ENCODE measurements around the gene SRP68. TPM values are rescaled to one million over a fixed set of nuclear protein-coding genes. Genes with fewer than 3 reads are reported as not detected.

The SRP68 gene
- polyA plus RNA-seq, 1 of the 3 experiments (the other 2 are of a cell fraction), result 76.8 TPM

DNA sequence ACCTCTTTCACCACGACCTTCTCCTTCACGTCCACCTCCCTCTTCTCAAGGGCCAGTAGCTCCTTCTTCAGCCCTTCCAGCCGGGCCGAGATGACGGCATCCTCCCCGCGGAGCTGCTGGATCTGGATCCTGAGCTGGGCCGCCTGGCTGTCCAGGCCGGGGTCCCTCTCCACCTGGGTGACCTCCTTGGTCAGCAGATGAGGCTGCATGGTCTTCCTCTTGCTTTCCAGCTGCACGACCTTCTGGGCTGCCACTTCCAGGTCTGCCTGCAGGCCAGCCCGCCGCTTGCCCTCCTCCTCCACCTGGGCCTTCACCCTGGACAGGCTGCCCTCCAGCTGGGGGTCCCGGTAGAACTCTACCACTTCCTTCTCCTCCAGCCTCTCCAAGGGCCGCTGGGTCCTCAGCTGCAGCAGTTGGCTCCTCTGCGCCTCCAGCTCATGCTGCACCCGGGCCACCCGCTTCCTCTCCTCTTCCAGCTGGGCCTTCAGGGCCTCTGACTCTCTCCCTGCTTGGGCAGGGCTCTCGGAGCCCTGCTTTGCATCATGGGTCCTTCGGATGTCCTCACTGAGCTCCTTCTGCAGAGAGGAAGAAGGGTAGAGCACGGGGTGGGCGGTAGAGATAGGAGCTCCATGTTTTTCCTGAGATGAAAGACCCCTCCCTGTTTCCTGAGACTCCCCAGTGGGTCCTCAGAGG, 62.2 kb downstream of the SRP68 start:
- Histone ChIP-seq H3K4me2 (no peak overlapping the region), H2AFZ (ENCODE audit: low read depth) (no peak overlapping the region), H3K79me2 (ENCODE audit: insufficient read depth) (no peaks in the 10 kb centered on the region), H3K36me3 (replicated peaks in 1 of 2; ENCODE audit: control insufficient read depth in 1 of 2, insufficient read depth in 2 of 2, low read length in 1 of 2) (no peaks in the 10 kb centered on the region), H3F3A (replicated peaks; ENCODE audit: insufficient read depth) (peaks cover 4% of the 10 kb centered on the region), H3K9me3 (no peaks in the 10 kb centered on the region), H3K27ac (ENCODE audit: low read depth in 2 of 2, low read length in 1 of 2) (no peak overlapping the region), H3K27me3 (ENCODE audit: insufficient read depth) (no peaks in the 10 kb centered on the region), H3K4me3 (ENCODE audit: low read depth in 2 of 2, low read length in 1 of 2) (no peak overlapping the region), H3K9me2 (no peaks in the 10 kb centered on the region), H3K4me1 (ENCODE audit: control insufficient read depth in 1 of 2, insufficient read depth in 2 of 2, low read depth in 1 of 2, low read length in 1 of 2) (peaks cover 10 to 15% of the 10 kb centered on the region in 2 experiments; a peak in 3 of 4 replicates), H3K9ac (no peak overlapping the region), H4K20me1 (ENCODE audit: insufficient read depth) (no peaks in the 10 kb centered on the region)
- TF ChIP-seq FOXM1 (IDR thresholded peaks at IDR 0.05; ENCODE audit: low read depth), result no peak
- no peak for TF ChIP-seq POLR2AphosphoS5 (IDR thresholded peaks at IDR 0.05; ENCODE audit: low read depth, low read length)
- TF ChIP-seq, protein P1, sequence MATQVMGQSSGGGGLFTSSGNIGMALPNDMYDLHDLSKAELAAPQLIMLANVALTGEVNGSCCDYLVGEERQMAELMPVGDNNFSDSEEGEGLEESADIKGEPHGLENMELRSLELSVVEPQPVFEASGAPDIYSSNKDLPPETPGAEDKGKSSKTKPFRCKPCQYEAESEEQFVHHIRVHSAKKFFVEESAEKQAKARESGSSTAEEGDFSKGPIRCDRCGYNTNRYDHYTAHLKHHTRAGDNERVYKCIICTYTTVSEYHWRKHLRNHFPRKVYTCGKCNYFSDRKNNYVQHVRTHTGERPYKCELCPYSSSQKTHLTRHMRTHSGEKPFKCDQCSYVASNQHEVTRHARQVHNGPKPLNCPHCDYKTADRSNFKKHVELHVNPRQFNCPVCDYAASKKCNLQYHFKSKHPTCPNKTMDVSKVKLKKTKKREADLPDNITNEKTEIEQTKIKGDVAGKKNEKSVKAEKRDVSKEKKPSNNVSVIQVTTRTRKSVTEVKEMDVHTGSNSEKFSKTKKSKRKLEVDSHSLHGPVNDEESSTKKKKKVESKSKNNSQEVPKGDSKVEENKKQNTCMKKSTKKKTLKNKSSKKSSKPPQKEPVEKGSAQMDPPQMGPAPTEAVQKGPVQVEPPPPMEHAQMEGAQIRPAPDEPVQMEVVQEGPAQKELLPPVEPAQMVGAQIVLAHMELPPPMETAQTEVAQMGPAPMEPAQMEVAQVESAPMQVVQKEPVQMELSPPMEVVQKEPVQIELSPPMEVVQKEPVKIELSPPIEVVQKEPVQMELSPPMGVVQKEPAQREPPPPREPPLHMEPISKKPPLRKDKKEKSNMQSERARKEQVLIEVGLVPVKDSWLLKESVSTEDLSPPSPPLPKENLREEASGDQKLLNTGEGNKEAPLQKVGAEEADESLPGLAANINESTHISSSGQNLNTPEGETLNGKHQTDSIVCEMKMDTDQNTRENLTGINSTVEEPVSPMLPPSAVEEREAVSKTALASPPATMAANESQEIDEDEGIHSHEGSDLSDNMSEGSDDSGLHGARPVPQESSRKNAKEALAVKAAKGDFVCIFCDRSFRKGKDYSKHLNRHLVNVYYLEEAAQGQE (IDR thresholded peaks at IDR 0.05; ENCODE audit: low read depth, low read length), result no peak
- no peak for TF ChIP-seq SMC3 (IDR thresholded peaks at IDR 0.05; ENCODE audit: low read depth, low read length)
- TF ChIP-seq, protein P2, sequence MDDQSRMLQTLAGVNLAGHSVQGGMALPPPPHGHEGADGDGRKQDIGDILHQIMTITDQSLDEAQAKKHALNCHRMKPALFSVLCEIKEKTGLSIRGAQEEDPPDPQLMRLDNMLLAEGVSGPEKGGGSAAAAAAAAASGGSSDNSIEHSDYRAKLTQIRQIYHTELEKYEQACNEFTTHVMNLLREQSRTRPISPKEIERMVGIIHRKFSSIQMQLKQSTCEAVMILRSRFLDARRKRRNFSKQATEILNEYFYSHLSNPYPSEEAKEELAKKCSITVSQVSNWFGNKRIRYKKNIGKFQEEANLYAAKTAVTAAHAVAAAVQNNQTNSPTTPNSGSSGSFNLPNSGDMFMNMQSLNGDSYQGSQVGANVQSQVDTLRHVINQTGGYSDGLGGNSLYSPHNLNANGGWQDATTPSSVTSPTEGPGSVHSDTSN (IDR thresholded peaks at IDR 0.05), result no peak
- TF ChIP-seq USF1 (IDR thresholded peaks at IDR 0.05; ENCODE audit: borderline replicate concordance, low read depth), result no peak
- TF ChIP-seq, protein P3, sequence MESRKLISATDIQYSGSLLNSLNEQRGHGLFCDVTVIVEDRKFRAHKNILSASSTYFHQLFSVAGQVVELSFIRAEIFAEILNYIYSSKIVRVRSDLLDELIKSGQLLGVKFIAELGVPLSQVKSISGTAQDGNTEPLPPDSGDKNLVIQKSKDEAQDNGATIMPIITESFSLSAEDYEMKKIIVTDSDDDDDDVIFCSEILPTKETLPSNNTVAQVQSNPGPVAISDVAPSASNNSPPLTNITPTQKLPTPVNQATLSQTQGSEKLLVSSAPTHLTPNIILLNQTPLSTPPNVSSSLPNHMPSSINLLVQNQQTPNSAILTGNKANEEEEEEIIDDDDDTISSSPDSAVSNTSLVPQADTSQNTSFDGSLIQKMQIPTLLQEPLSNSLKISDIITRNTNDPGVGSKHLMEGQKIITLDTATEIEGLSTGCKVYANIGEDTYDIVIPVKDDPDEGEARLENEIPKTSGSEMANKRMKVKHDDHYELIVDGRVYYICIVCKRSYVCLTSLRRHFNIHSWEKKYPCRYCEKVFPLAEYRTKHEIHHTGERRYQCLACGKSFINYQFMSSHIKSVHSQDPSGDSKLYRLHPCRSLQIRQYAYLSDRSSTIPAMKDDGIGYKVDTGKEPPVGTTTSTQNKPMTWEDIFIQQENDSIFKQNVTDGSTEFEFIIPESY (IDR thresholded peaks at IDR 0.05; ENCODE audit: borderline replicate concordance, low read depth), result no peak
- no peak for TF ChIP-seq NRF1 (IDR thresholded peaks at IDR 0.05; ENCODE audit: low read depth, low read length)
- no peak for TF ChIP-seq FOXJ3 (CRISPR knock-in tag; IDR thresholded peaks at IDR 0.05)
- TF ChIP-seq RFX5 (IDR thresholded peaks at IDR 0.05; ENCODE audit: low read length), result no peak
- no peak for TF ChIP-seq ELF1 (IDR thresholded peaks at IDR 0.05)
- no peak for TF ChIP-seq MAX (IDR thresholded peaks at IDR 0.05; ENCODE audit: low read depth)
- ChIA-PET CTCF (interaction anchor here (0.5 to 14.6 kb wide), 17 partner anchors 8 to 329 kb away, joined by 3 to 231 read pairs (median 6); partner anchors contain the start of genes CDK3, MRPL38 and WBP2), POLR2A (interaction anchor here (0.6 to 0.9 kb wide), 3 partner anchors 82 to 105 kb away, joined by 3 read pairs; partner anchors contain the start of gene MRPL38)
- no peak for DNase-seq
- WGBS (ENCODE audit: low lambda C conversion rate), result 79% methylated on average over 21 of the region's 21 CpGs
